ENCODE data around the gene TTC6.

TTC6 gene

DNA sequence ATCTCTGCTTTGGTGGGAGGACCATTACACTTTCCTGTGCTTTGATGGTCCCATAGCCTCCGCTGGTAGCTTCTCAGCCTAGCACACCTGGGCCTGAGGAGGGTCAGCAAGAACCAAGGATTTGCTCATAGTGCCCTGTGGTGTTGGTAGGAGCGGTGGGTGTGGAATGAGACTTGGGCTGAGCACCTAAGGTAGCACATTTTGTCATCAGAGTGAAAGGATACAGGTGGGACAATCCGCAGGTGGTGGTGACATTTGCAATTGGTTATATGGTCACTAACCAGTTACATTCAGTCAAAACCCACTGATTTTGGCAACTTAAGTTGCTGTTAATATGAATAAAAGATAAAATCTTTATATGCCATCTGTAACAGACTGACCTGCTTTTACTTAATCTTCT lies 46.7 kb downstream of the TTC6 start:
- no peak for TF ChIP-seq CTCF (IDR thresholded peaks at IDR 0.05; ENCODE audit: extremely low read depth, insufficient read depth, missing control alignments)
- in situ Hi-C loops (cut with MboI; ENCODE audit: low pct_unique_long_range_greater_than_20kb, low sequenced_read_pairs, unreplicated experiment): no loop called here
- DNase-seq (ENCODE audit: low spot score): no peak

GRCh38 chr14:37643701-37644100 lies 48.3 kb downstream of the TTC6 start:
- no peak for DNase-seq (ENCODE audit: low spot score)
- no peak for TF ChIP-seq CTCF (IDR thresholded peaks at IDR 0.05; ENCODE audit: extremely low read depth, insufficient read depth, missing control alignments)
- in situ Hi-C loops (cut with MboI; ENCODE audit: low pct_unique_long_range_greater_than_20kb, low sequenced_read_pairs, unreplicated experiment): no loop called here

All from GM13977 (cell line).